Endothelial cell of umbilical vein (primary cell): ENCODE data around the gene GSG1L. TPM values are rescaled to one million over a fixed set of nuclear protein-coding genes. Genes with fewer than 3 reads are reported as not detected.

Source experiments
- BruUV-seq: library from RNA; stranded (reverse); fragments of 400-500 nt; replicated peaks from 2 replicates; lab custom pipeline; 2021; lab: Mats Ljungman, UMichigan
- CTCF ChIA-PET: fragments of 300-600, 350-600 bp; sonication (Branson Sonifier 250); formaldehyde crosslinking; loops from one replicate; lab custom pipeline; 2021; ENCODE audit warnings: antibody characterized with exemption, inconsistent platforms; lab: Charles Lee
- POLR2A ChIA-PET: fragments of 300-600, 350-600 bp; sonication (Branson Sonifier 250); formaldehyde crosslinking; loops from one replicate; lab custom pipeline; 2021; ENCODE audit warnings: antibody characterized with exemption, inconsistent platforms; lab: Charles Lee
- DNase-seq: peaks from one replicate; pipeline ENCODE4 v3.0.0-alpha.2; 2011; ENCODE audit warnings: low read depth, low spot score
- FAIRE-seq: peaks from 2 replicates; lab custom pipeline; 2011; peaks lifted over from hg19 to GRCh38; lab: Jason Lieb, UNC
- H2AFZ ChIP-seq: 2 replicates; pipeline ENCODE4 v1.6.0; 2012; ENCODE audit warnings: low read depth, low read length, control low read depth, inconsistent platforms
- H3K27ac ChIP-seq: 2 replicates; pipeline ENCODE4 v1.5.1; 2011; ENCODE audit warnings: low read depth, mild to moderate bottlenecking, control low read depth, low read length, moderate library complexity; ENCODE audit not compliant: insufficient read depth
- H3K27me3 ChIP-seq, 2 experiments: 2 replicates each; pipeline versions ENCODE4 v1.6.0 to v1.6.1; 2011; ENCODE audit warnings: low read length in 2 of 2, mixed read lengths in 1 of 2; ENCODE audit not compliant: control insufficient read depth in 2 of 2, insufficient read depth in 2 of 2
- H3K36me3 ChIP-seq, 2 experiments: 2 replicates in 1 of 2; 3 replicates in 1 of 2; pipeline ENCODE4 v1.5.1; 2011; ENCODE audit warnings: low read length in 2 of 2, mild to moderate bottlenecking in 1 of 2, moderate library complexity in 1 of 2; ENCODE audit not compliant: control insufficient read depth in 2 of 2, insufficient read depth in 2 of 2; ENCODE audit errors: extremely low read depth in 1 of 2
- H3K4me1 ChIP-seq: 3 replicates; pipeline ENCODE4 v1.5.1; 2011; ENCODE audit warnings: mild to moderate bottlenecking, low read length; ENCODE audit not compliant: control insufficient read depth, insufficient read depth; ENCODE audit errors: extremely low read depth
- H3K4me2 ChIP-seq: 2 replicates; pipeline ENCODE4 v1.6.1; 2011; ENCODE audit warnings: low read length, control low read depth, mixed read lengths; ENCODE audit not compliant: insufficient read depth
- H3K4me3 ChIP-seq, 3 experiments: fragments of 200-600 bp in 1 of 3; sonication (generic), shearing (Covaris generic) in 1 of 3; replicated peaks in 1 of 3; 2 replicates each; pipeline ENCODE4 v1.5.1; 2011 to 2016; ENCODE audit warnings: control low read depth in 3 of 3, low read length in 3 of 3, mild to moderate bottlenecking in 2 of 3, inconsistent platforms in 1 of 3, low read depth in 1 of 3, moderate library complexity in 1 of 3; ENCODE audit not compliant: insufficient read depth in 1 of 3
- H3K79me2 ChIP-seq: 2 replicates; pipeline ENCODE4 v1.6.0; 2012; ENCODE audit warnings: low read length, inconsistent platforms; ENCODE audit not compliant: control insufficient read depth, insufficient read depth
- H3K9ac ChIP-seq: replicated peaks from 2 replicates; pipeline ENCODE3; 2011; ENCODE audit warnings: low read length, control low read depth; ENCODE audit not compliant: insufficient read depth; ENCODE audit errors: extremely low read depth
- H3K9me1 ChIP-seq: replicated peaks from 3 replicates; pipeline ENCODE4 v1.6.0; 2011; ENCODE audit warnings: mild to moderate bottlenecking, low read length; ENCODE audit not compliant: control insufficient read depth, insufficient read depth; ENCODE audit errors: extremely low read depth
- H3K9me3 ChIP-seq: replicated peaks from 2 replicates; pipeline ENCODE4 v1.5.1; 2012; ENCODE audit warnings: low read length, inconsistent platforms; ENCODE audit not compliant: control insufficient read depth, insufficient read depth
- H4K20me1 ChIP-seq: replicated peaks from 2 replicates; pipeline ENCODE3; 2011; ENCODE audit warnings: mild to moderate bottlenecking, low read length; ENCODE audit not compliant: control insufficient read depth, insufficient read depth; ENCODE audit errors: extremely low read depth
- CTCF ChIP-seq, 2 donors: IDR thresholded peaks; 1 replicate in 1 of 2; 2 replicates in 1 of 2; pipeline ENCODE4 v1.5.1; 2011; ENCODE audit warnings: low read length in 2 of 2, mild to moderate bottlenecking in 2 of 2, moderate library complexity in 2 of 2, control low read depth in 1 of 2, inconsistent platforms in 1 of 2, low read depth in 1 of 2; ENCODE audit not compliant: insufficient read depth in 1 of 2; ENCODE audit errors: extremely low read depth in 1 of 2
- EZH2 ChIP-seq: IDR thresholded peaks from 2 replicates; pipeline ENCODE4 v1.6.1; 2012; ENCODE audit warnings: borderline replicate concordance, low read depth, mild to moderate bottlenecking, moderate library complexity, low read length, inconsistent platforms; ENCODE audit not compliant: severe bottlenecking
- FOS ChIP-seq: IDR thresholded peaks from 2 replicates; pipeline ENCODE4 v1.6.1; 2011; ENCODE audit warnings: mild to moderate bottlenecking, low read length, moderate library complexity, borderline replicate concordance; ENCODE audit not compliant: insufficient read depth
- GATA2 ChIP-seq: IDR thresholded peaks from 2 replicates; pipeline ENCODE4 v1.7.0; 2011; ENCODE audit warnings: low read depth, mild to moderate bottlenecking, moderate library complexity, mixed read lengths, low read length; ENCODE audit not compliant: insufficient read length, insufficient read depth
- JUN ChIP-seq: IDR thresholded peaks from 2 replicates; pipeline ENCODE4 v1.6.1; 2011; ENCODE audit warnings: borderline replicate concordance, low read depth; ENCODE audit not compliant: insufficient read length, insufficient read depth
- MYC ChIP-seq: IDR thresholded peaks from one replicate; pipeline ENCODE4 v1.6.1; 2011; ENCODE audit warnings: mild to moderate bottlenecking, low read depth, low read length
- POLR2A ChIP-seq: IDR thresholded peaks from 2 replicates; pipeline ENCODE4 v1.6.1; 2012; ENCODE audit warnings: low read depth, mild to moderate bottlenecking, control low read depth, low read length
- POLR2AphosphoS5 ChIP-seq: IDR thresholded peaks from 2 replicates; pipeline ENCODE4 v1.6.1; 2012; ENCODE audit warnings: low read depth, mild to moderate bottlenecking, control low read depth, low read length, moderate library complexity; ENCODE audit not compliant: insufficient read depth
- dilution Hi-C: fragments of 300-500 bp; cut with MboI; formaldehyde crosslinking; loops from one replicate; pipeline ENCODE4 v1.15.0; 2019; ENCODE audit warnings: low sequenced_read_pairs; ENCODE audit not compliant: extremely low pct_ligation_motif_present
- intact Hi-C: fragments of 100-400 bp; cut with micrococcal nuclease; formaldehyde crosslinking; loops from one replicate; pipeline ENCODE4 v1.10.0; 2022
- polyA plus RNA-seq, 4 experiments: library from polyadenylated mRNA; depleted of rRNA in 3 of 4; stranded (reverse) in 3 of 4; unstranded in 1 of 4; fragments of >200 nt; gene quantifications; 2 replicates each; pipeline versions ENCODE4 v1.2.1 to v1.2.3, GENCODE V29; 2011 to 2012; ENCODE audit warnings: missing spikeins in 1 of 4
- total RNA-seq: library from RNA; stranded (reverse); gene quantifications from 2 replicates; pipeline ENCODE4 v1.2.3, GENCODE V29; 2021
- TF ChIP-seq, protein P1 (sequence below): IDR thresholded peaks from 2 replicates; pipeline ENCODE4 v1.6.1; 2011; ENCODE audit not compliant: insufficient read depth, insufficient read length

Gene GSG1L
- total and polyA plus RNA-seq, 2 donors (not counting 3 experiments of a cell fraction or from before 2014, with no cell fraction given) = 0.06 TPM; not detected in 1

GRCh38 chr16:27899736-27900135 is 163.8 kb downstream of the GSG1L start:
- H3K9me1 ChIP-seq = no peaks in the 10 kb centered on the region
- DNase-seq (no peak), FAIRE-seq (no peak)
- no peak overlapping the region for H3K27ac ChIP-seq
- TF ChIP-seq POLR2AphosphoS5 (no peak), EZH2 (no peak), MYC (no peak)
- TF ChIP-seq, protein P1, sequence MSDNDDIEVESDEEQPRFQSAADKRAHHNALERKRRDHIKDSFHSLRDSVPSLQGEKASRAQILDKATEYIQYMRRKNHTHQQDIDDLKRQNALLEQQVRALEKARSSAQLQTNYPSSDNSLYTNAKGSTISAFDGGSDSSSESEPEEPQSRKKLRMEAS = no peak
- H3K4me3 ChIP-seq = no peak overlapping the region
- no peaks in the 10 kb centered on the region for H3K36me3 ChIP-seq
- no peaks in the 10 kb centered on the region for H4K20me1 ChIP-seq
- no TSS peak for BruUV-seq
- H3K79me2 ChIP-seq = no peaks in the 10 kb centered on the region
- POLR2A ChIA-PET = no interaction called here
- no peak overlapping the region for H2AFZ ChIP-seq
- no peaks in the 10 kb centered on the region for H3K4me1 ChIP-seq
- no peak overlapping the region for H3K9ac ChIP-seq
- CTCF ChIA-PET = no interaction called here
- dilution Hi-C loops = no loop called here
- intact Hi-C loops = no loop called here
- no peaks in the 10 kb centered on the region for H3K27me3 ChIP-seq
- H3K4me2 ChIP-seq = no peak overlapping the region
- no peaks in the 10 kb centered on the region for H3K9me3 ChIP-seq

- H3K36me3 ChIP-seq = no peaks in the 10 kb centered on the region
- no peak overlapping the region for H2AFZ ChIP-seq
- H3K4me2 ChIP-seq = no peak overlapping the region
- FAIRE-seq = no peak
- dilution Hi-C loops (no loop called here), intact Hi-C loops (no loop called here)
- no peak for DNase-seq
- no peak overlapping the region for H3K4me3 ChIP-seq
- H3K4me1 ChIP-seq = no peaks in the 10 kb centered on the region
- CTCF ChIA-PET = interaction anchor here (1.5 kb wide), 1 partner anchor 27 kb away, joined by 4 read pairs; no protein-coding TSS in a partner anchor
- POLR2A ChIA-PET = no interaction called here
- peaks cover 4 to 8% of the 10 kb centered on the region in 2 experiments for H3K27me3 ChIP-seq
- H3K9me1 ChIP-seq = no peaks in the 10 kb centered on the region
- no peak overlapping the region for H3K27ac ChIP-seq
- H3K9ac ChIP-seq = no peak overlapping the region
- no TSS peak for BruUV-seq
- no peaks in the 10 kb centered on the region for H4K20me1 ChIP-seq
- H3K79me2 ChIP-seq = no peaks in the 10 kb centered on the region
- TF ChIP-seq FOS = no peak
- TF ChIP-seq GATA2 = no peak
- TF ChIP-seq, protein P1 = no peak
- no peak for TF ChIP-seq POLR2AphosphoS5
- TF ChIP-seq JUN = no peak
- TF ChIP-seq EZH2 = no peak
- no peak for TF ChIP-seq MYC
- no peak for TF ChIP-seq CTCF (IDR thresholded peaks at IDR 0.05; ENCODE audit: extremely low read depth in 1 of 2, insufficient read depth in 1 of 2, low read depth in 1 of 2, low read length in 2 of 2)
- no peak for TF ChIP-seq POLR2A
- H3K9me3 ChIP-seq = no peaks in the 10 kb centered on the region
Observed at GRCh38 chr16:27894386-27894785, 169.1 kb downstream of the GSG1L start.
